Hippocampal formation (tissue), 2 donors: ENCODE results near the gene FN3KRP.
A peak's percentile ranks its signal among the peaks of the same experiment; 100 is the strongest.

Experiments used
- DNase-seq, 2 donors: peaks; one replicate each; lab custom pipeline; 2025; lab: John Stamatoyannopoulos, UW

Gene FN3KRP

DNA sequence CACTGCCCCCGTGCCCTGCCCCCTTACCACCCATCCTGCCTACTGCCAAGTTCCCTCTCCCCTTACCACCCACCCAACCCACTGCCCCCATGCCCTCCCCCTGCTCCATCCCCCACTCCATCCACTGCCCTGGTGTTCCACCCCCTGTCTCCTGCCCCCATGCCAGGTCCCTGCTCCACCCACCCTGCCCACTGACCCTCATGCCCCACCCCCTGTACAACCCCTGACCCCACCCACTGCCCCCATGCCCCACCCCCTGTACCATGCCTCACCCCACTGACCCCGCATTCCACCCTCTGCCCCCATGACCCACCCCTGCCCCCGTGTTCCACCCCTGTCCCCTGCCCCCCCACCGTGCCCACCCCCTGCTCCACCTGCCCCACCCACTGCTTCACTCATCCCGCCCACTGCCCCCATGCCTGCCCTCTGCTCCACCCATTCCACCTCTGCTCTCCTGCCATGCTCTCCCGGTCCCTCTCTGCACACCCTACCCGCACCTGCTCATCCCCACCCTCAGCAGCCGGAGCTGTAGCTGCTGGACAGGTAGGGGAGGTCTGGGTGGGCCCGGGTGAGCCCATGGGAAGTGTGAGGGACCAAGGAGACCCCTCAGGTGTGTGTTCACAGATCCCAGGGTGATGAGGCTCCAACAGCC is 7.4 kb upstream of the FN3KRP start:
- DNase-seq = no peak

DNA sequence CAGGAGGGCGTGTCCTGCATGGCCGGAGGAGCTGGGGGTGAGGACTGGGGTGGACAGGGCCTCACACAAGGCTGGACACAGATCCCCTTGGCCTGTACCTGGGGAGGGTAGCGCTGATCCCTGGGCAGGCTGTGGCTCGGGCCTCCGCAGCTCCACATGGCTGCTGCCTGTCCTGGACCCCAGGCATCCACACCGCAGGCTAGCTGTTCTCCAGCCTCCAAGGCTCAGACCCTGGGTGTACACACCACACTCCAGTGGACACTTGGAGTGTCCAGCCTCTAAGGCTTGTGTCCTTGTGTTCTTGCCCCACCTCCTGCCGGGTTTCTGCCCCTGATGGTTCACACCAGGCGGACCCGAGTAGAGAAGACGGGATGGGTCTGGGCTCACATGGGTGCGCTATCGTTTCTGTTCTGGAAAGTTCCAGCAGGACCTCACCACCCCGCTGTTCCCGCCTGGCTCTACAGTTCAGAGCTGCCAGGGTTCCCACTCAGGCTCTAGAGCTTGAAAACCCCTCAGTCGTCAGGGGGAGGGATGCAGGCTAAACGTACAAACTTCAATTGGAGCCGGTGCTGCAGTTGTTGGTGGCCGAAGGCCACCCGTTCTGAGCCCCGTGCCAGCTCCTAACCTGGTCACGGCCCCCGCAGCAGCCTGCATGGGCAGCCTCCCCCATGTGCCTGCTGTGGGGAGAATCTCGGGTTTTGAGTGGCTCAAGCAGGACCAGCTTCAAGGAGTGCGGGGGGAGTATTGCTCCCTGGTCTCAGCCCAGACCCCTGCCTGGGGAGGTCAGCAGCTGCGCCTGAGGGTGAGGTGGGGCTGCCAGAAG is 6.6 kb upstream of the FN3KRP start:
- DNase-seq = no peak

DNA sequence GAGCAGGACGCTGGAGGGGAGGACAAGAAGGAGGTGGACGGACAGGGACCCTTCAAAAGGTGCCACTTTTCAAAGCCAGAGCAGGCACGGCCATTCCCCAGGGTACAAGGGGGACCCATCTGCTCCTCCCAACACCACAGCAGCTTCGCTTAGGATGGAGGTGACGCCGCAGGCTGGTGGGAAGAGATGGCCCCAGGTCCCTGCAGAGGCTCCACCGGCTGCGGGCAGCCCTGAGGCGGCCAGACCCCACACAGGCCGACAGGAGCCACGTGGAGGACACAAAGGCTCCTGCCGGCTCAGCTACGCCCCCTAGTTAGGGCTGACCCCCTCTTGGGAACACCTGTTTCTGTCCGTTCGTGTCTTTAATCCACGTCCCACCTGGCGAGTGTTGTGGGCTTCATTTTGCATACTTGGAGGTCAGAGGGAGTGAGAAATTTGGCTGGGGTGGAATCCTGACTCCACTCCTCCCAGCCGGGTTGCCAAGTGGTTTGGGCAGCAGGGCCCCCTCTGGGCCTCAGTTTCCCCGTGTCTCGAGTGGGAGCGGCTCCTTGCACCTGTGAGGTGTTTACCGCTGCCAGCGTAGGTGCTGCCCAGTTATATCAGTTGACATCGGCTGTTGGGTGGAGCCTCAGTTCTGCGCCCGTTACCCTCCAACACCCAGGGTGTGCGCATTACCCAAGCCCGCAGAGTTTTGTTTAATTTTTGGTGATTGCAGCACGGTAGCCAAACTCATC is 5.8 kb upstream of the FN3KRP start:
- DNase-seq = no peak

DNA sequence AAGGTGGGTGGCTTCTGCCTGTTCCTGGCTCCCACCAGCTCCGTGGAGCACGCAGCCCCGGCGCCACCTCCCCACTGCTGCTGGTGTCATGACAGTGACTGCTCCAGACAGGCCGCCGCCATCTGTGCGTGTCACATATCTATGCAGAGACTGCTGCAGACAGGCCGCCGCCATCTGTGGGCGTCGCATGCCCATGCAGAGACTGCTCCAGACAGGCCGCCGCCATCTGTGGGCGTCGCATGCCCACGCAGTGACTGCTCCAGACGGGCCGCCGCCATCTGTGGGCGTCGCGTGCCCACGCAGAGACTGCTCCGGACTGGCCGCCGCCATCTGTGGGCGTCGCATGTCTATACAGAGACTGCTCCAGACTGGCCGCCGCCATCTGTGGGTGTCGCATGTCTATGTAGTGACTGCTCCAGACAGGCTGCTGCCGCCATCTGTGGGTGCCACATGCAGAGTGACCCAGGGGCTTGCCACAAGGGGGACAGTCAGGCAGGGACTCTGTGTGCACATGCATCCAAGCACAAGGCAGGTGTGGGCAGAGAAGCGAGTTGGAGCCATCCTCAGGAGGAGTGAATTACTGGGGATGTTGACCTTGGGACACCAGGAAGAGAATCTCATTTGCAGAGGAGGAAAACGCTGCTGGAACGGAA is 3.3 kb upstream of the FN3KRP start:
- no peak for DNase-seq

DNA sequence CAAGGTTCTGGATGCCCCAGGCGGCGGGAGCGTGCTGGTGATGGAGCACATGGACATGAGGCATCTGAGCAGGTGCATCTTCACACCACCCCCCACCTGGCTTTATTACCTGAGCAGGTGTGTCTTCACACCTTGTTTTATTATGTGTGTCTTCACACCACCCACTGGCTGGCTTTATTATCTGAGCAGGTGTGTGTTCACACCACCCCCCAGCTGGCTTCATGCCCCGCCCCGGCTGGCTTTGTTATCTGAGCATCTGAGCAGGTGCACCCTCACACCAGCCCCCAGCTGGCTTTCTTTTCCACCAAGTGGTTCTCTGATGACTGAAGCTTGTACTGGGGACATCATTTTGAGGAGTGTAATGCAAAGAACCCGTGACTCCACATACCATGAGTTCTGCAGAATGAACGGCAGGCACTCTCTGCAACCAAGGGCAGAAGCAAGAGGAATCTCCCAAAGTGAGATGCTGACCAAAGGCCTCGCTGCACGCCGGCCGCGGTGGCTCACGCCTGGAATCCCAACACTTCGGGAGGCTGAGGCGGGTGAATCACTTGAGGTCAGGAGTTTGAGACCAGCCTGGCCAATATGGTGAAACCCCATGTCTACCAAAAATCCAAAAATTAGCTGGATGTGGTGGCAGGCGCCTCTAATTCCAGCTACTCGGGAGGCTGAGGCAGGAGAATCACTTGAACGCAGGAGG is 2.6 kb downstream of the FN3KRP start:
- no peak for DNase-seq

DNA sequence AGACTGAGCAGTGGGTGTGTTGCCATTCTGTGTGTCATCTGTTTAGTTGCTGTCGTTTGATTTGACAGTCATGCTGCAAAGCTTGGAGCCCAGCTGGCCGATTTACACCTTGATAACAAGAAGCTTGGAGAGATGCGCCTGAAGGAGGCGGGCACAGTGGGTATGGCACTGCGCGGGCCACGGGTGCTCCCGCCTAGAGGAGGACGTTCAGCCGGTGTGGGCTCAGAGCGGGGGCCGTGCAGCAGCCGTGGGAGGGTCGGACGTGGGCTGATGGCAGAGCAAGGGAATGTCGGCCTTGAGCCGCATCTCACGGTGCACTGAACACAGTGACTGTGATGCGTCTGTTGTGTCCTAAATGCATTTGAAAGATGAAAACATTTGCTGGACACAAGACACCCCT is 3.7 kb downstream of the FN3KRP start:
- DNase-seq = no peak

DNA sequence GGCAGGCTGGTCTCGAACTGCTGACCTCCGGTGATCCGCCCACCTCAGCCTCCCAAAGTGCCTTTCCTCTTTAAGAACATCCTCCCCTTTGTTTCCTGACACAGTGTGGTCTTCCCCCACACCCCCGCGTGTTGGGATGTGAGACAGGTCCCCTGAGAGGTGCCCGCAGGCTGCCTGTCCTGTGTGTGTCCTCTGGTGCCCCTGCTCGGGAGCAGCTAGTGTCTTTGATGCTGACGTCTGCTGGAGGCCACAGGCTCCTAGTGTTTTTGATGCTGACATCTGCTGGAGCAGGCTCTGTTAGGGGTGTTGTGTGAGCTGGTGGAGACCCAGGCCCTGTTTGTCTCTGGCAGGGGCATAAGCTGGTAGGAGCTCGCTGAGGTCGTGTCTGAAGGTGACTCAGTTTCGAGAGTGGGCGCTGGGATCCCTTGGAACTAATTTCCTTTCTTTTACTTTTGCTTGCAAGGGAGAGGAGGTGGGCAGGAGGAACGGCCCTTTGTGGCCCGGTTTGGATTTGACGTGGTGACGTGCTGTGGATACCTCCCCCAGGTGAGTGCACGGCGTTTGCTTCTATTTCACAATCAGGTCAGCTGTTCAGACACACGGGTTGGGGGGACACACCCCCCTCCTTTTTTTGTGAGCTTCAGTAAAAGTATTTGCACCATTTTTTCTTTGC is 6.0 kb downstream of the FN3KRP start:
- no peak for DNase-seq

DNA sequence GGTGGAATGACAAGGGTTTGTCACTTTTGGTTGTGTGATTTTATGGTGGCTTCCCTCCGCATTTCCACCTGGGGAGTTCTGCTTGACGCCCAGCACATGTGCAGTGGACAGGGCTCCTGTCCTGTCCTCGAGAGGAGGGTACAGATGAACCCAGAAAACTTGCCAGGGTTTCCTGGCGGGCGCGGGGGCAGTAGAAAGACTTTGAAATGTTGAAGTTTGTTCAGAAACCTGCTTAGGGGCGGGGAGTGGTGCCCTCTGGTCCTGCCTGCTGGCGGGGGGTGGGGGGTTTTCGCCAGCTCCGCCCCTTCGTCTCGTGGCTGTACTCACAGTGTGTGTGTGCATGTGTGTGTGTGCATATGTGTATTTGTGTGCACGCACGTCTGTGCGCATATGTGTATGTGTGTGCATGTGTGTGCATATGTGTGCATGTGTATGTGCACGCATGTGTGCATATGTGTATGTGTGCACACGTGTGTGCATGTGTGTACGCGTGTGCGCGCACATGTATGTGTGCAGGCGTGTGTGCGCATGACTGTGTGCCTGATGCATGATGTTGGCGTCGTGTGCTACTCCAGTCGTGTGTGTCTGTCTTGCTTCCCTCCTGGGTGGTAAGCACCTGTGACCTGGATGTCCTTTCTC is 6.8 kb downstream of the FN3KRP start:
- DNase-seq = no peak

DNA sequence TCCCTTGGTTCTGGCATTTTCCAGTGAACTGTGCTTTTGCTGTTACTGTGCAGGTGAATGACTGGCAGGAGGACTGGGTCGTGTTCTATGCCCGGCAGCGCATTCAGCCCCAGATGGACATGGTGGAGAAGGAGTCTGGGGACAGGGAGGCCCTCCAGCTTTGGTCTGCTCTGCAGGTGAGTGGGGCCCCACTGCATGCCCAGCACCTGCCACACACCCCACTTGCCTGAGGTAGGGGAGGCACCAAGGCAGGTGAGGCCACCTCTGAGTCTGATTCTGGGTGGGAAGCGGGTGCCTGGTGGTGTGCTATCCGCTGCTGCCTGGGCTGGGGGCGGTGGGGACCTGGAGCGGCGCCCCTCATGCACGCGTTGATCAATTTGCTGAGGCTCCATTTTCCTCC is 9.9 kb downstream of the FN3KRP start:
- DNase-seq = no peak

DNA sequence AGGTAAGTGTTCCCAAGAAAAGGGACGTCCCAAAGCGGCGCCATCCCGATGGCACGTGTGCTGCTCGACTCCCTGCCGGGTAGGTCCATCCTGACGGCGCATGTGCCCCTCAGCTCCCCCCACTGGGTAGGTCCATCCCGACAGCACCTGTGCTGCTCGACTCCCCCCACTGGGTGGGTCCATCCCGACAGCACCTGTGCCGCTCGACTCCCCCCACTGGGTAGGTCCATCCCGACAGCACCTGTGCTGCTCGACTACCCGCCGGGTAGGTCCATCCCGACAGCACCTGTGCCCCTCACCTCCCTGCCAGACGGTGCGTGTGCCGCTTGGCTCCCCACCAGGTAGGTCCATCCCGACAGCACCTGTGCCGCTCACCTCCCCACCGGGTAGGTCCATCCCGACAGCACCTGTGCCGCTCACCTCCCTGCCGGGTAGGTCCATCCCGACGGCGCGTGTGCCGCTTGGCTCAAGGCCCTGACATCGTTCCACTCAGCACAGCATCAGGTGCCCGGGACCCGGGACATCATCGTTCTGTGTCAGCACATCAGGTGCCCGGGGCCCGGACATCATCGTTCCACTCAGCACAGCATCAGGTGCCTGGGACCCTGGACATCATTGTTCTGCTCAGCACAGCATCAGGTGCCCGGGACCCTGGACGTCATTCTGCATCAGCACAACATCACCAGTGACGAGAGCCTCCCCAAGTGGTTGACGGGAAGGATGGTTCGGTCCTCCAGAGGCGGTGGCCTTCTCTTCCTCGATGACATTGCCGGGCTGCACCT is 13.2 kb downstream of the FN3KRP start:
- DNase-seq = no peak

DNA sequence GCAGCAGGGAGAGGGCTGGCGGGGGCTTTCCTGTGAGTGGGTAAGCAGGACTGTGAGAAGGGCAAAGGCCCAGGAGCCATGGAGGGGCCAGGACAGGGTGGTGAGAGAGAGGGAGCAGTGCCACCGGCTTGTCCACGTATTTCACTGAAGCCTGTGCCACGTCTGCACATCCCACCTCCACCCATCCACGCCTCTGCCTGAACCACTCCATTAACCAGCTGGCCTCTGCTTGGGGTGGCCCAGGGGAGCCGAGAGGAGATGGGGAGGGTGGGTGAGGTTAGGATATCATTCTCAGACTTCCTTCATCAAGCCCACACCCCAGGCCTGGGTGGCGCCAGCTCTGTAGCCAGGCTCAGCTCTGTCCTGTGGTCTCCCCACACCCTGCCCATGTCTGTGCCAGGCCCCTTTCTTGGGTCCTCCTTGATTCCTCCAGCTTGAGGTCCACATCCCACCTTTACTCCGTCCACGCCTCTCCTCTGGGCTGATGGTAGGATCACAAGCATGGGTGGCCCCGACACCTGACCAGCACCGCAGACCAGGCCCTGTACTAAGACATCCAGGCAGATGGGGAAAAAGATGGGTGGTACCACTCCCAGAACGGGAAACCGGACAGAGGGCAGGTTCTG is 15.7 kb downstream of the FN3KRP start:
- no peak for DNase-seq

DNA sequence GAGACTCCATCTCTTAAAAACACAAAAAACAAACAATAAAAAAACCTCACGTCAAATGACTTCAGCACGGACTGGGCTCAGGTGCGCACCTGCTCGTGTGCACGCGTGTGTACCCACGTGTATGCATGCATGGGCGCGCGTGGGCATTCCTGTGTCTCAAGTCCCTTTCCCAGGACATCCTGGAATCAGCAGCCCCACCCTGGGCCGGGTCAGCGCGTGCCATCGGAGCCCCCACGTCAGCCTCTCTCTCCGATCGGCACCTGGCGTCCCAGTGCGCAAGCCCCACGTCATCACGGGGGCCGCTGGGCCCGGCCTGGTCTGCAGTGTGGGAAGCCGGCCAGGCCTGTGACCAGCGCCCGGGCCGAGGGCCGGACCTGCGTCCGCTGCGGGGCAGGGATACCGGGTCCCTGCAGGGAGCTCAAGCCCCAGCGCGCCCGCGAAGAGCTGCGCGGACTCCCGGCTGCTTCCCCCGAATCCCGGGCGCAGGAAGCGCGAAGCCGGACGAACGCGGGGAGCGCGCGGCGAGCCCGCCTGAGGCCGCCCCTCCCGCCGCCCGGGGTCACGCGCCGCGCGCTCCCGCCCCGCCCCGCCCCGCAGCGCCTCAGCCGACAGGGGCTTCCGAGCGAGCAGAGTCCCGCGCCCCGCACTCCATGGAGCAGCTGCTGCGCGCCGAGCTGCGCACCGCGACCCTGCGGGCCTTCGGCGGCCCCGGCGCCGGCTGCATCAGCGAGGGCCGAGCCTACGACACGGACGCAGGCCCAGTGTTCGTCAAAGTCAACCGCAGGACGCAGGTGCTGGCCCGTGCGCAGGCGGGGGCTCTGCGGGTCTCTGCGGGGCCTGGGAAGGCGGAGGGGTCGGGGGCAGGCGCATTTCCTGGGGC is 18.7 kb downstream of the FN3KRP start, which contains the start of gene FN3K:
Gene FN3K (plus strand): TSS at position 629 of the 880 bp plus-strand sequence. CDS start 22 bp downstream, at position 651.
- peak; percentile 54 to 71 for DNase-seq

DNA sequence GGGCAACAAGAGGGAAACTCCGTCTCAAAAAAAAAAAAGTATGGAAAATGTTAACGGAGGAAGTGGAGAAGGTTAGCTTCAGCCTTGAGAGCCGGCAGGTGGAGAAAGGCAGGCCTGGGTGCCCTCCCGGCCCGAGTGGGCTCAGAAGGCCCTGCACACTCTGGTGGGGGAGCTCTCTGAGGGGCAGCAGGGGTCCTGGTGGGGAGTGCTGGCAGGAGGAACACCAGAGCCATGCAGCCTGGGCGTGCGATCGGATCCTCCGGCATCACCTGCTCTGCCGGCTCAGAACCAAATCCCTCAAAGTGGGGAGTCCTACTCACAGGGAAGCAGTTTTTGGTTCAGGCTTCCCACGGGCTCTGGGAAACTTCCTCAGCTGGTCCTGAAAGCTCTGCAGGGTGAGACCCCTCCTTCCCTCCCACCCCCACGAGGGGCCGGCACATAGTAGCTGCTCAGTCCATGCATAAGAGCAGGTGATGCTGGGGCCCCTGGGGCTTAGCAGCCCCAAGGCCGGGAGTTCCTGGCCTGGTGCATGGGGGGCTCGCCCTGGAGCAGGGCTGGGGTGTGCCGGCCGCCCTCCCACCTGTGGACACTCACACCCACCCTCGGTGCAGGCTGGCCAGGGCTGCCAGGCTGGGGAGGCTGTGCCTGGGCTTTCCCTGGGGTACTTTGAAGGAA is 20.1 kb downstream of the FN3KRP start:
- DNase-seq = no peak

DNA sequence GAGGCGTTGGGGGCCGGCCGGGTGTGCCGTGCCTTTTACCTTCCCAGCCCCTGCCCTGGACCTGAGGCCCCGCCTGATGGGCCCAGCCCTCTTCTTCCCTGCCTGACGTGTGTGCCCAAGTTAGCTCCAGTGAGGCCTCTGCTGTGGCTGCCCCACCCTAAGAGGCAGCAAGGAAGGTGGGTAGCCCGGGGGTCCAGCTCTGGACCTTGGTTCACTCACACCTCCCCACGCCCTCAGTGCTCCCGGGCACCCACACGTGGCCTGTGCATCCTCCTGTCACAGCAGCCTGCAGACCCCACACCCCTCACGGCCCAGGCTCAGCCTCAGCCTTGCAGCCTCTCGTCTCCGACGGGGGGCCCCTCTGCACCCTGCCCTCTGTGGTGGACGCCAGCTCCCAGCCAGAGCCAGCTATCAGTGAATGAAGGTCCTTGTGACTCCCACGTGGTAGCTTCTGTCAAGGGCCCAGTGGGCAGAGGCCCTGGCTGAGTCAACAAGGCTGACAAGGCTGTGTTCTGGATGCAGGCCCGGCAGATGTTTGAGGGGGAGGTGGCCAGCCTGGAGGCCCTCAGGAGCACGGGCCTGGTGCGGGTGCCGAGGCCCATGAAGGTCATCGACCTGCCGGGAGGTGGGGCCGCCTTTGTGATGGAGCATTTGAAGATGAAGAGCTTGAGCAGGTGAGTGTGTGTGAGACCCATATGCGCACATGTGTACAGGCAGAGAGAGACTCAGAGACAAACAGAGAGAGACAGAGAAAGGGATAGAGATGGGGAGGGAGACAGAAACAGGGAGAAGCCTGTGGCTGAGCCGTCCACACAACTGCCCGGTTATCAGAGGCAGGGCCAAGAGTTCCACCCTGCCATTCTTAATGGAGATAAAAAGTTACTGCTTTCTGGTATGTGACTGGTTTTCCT is 21.7 kb downstream of the FN3KRP start:
- peak; percentile 95 for DNase-seq

DNA sequence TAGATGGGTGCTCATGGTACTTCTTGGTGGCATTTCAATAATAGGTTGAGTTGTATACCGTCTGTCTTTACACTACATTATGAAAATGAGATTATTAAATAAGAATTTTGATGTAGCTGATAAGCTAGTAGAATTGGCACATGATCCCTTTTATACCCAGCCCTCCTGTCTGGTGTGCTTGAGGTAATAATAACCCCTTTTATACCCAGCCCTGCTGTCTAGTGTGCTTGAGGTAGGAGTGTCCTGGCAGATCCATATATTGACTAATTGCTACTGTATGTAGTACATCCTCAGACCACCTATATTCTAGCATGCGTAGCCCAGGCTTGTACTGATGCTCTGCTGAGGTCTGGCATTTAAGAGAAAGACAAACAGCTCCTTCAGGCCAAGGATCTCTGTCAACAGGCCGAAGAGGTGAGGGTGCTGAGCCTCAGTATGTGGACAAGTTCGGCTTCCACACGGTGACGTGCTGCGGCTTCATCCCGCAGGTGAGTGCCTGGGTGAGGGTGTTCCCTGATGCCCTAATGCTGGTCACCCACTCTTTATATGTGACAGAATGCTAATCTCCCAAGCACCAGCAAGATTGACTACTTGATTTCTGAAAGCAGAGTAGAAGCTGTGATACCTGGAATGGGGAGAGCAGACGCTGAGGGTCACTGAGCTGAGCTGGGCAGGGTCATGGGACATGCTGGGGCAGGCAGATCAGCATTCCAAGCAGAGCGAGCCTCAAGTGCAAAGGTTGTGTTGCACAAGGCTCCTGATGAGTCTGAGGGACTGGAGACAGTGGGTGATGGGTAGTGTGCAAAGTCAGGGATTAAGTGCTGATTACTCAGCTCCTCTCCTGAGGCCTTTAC is 24.6 kb downstream of the FN3KRP start:
- no peak for DNase-seq
